NB4 (cell line): ENCODE results near the gene XYLT1.

Experiments used
- CTCF ChIP-seq: IDR thresholded peaks from one replicate; pipeline ENCODE4 v1.5.1; 2012; ENCODE audit warnings: low read depth, low read length
- POLR2A ChIP-seq: IDR thresholded peaks from 2 replicates; pipeline ENCODE4 v1.6.1; 2011; ENCODE audit warnings: mild to moderate bottlenecking; ENCODE audit not compliant: insufficient read length; ENCODE audit errors: extremely low read depth
- TF ChIP-seq, protein P1 (sequence below): IDR thresholded peaks from 2 replicates; pipeline ENCODE4 v1.6.1; 2011; ENCODE audit warnings: low read depth, low read length

DNA sequence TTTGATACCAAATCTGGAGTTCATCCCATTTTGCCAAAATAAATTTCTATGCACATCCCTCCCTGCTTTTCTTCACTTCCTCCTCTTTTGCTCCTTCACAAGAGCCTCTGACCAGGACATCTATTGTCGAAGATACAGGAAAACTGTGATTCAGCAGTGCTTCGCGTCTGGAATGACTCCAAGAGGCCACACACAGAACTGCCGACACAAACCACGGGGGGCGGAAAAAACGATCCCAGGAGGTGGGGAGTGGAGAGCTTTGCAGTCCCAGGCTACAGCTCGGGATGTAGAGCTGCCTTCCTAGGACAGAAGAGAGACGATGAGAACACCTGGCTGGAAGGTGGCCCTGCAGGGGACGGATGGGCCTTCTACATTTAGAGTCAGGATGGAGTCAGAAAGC is 102.8 kb downstream of the XYLT1 start:
- no peak for TF ChIP-seq CTCF
- TF ChIP-seq, protein P1, sequence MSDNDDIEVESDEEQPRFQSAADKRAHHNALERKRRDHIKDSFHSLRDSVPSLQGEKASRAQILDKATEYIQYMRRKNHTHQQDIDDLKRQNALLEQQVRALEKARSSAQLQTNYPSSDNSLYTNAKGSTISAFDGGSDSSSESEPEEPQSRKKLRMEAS = no peak
- no peak for TF ChIP-seq POLR2A
